Muscle layer of colon (tissue), 2 donors: ENCODE results near the gene DENND1A.

Experiments used
- H3K27ac ChIP-seq: one replicate; pipeline ENCODE4 v1.7.0; 2013; ENCODE audit warnings: low read depth, mild to moderate bottlenecking, low read length, moderate library complexity
- H3K27me3 ChIP-seq, 2 donors: one replicate each; pipeline ENCODE4 v1.7.0; 2013; ENCODE audit warnings: low read length in 2 of 2, mild to moderate bottlenecking in 2 of 2; ENCODE audit not compliant: insufficient read depth in 2 of 2, control insufficient read depth in 1 of 2
- H3K36me3 ChIP-seq: one replicate; pipeline ENCODE4 v1.7.0; 2013; ENCODE audit warnings: mild to moderate bottlenecking, low read length; ENCODE audit not compliant: insufficient read depth
- H3K4me1 ChIP-seq: one replicate; pipeline ENCODE4 v1.7.0; 2013; ENCODE audit warnings: mild to moderate bottlenecking, low read length; ENCODE audit not compliant: insufficient read depth
- H3K4me3 ChIP-seq, 2 donors: one replicate each; pipeline ENCODE4 v1.7.0; 2013; ENCODE audit warnings: low read length in 2 of 2, low read depth in 1 of 2, mild to moderate bottlenecking in 1 of 2, moderate library complexity in 1 of 2
- H3K9ac ChIP-seq: one replicate; pipeline ENCODE4 v1.7.0; 2013; ENCODE audit warnings: low read length
- H3K9me3 ChIP-seq: one replicate; pipeline ENCODE4 v1.7.0; 2013; ENCODE audit warnings: mild to moderate bottlenecking, low read length
- donor health status: abdominal sarcoma.
- donor health status: Adenocarcinoma of cecum.

DENND1A gene

DNA sequence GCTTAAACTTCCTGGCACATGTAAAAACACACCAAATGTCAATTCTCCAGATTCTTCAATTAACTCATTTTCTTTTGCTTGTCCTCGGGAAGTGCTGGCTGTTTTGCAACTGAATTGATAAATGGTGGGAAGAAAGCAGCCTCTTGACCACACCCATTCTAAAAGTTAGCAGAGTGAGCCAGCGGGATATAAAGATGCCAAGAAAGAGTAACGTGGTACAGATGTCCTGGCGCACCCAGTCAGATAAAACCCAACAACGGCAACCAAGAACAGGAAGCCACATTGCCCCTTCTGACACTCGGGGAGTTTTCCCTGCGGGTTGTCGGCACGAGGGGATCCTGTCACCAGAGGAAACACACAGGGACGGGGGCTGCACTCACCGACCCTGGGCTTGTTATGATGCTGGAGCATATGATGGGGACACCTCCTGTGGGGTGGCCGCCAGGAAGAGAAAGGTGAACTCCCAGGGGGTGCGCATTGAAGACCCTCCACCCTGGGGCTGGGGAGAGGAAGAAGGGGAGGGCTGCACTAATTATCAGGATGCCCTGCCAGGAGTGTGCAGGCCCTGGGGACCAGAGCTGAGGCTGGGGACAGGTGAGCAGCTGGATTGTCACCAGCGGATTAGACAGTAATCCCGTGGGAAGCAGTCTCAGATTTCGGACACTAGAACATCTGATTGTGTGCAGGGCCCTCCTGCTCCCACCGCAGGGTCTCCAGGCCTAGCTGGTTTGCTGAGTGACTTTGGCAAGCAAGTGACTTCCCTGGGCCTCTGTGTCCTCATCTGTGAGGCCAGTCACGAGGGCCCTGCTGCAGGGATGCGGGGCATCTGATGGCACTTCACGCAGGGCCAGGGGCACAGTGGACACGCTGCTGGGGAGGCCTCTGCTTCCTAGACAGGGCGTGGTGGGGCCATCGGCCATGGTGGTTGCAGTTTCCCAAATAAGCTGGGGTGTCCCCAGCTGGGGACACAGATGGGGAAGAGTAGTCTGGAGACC lies 514.7 kb downstream of the DENND1A start:
- H3K27ac ChIP-seq, result no peak overlapping the region
- H3K4me1 ChIP-seq, result no peaks in the 10 kb centered on the region
- no peak overlapping the region for H3K4me3 ChIP-seq
- H3K9me3 ChIP-seq, result no peaks in the 10 kb centered on the region
- H3K36me3 ChIP-seq, result peaks cover 7% of the 10 kb centered on the region
- H3K27me3 ChIP-seq, result no peaks in the 10 kb centered on the region
- no peak overlapping the region for H3K9ac ChIP-seq

DNA sequence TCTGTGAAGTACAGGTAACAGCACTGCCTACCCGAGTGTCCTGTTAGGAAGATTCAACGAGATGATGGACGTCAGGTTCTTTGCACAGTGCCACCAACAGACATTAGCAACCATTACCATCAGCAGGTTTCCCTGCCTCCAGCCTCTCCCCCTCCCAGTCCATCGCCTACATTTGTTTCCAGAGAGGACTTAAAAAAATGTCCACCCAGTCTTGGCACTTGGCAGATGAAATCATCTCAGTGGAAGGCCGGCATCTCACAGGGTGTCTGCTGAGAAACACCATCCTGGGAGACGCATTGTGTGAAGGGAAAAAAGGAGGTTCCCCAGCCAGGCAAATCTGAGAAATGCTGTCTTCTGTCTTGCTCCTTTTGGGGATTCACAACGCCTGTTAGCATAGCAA lies 515.7 kb downstream of the DENND1A start:
- Histone ChIP-seq H3K9me3 (no peaks in the 10 kb centered on the region), H3K36me3 (no peaks in the 10 kb centered on the region), H3K27me3 (no peaks in the 10 kb centered on the region), H3K9ac (no peak overlapping the region), H3K27ac (no peak overlapping the region), H3K4me1 (no peaks in the 10 kb centered on the region), H3K4me3 (no peak overlapping the region)

DNA sequence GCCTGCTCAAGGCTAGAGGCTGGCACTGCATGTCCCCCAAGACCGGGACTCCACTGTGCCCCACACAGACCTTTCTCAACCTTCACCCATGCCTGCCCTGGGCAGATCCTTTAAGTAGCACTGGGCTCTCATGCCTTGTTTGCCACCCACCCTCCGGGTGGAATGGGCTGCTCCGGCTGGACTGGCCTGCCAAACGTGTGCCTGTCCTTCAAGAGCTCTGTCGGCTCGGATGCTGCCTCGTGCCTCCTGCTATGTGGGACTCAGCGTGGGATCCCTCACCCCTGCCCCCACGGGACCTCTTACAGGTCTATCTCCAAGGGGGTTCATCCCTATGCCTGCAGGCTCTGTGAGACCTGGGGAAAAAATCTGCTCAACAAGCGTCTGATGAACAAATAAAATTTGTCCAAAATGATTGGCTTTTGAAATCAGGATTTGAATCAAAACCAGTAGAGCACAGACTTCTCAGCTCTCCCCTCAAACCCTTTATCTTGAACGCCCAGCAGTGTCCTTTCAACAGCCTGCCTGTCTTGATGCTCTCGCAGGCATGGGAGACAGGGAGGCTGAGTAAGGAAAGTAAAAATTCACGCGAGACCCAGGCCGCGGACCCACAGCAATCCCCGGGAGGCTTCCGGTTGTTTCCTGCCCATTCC lies 517.6 kb downstream of the DENND1A start:
- Histone ChIP-seq H3K9me3 (no peaks in the 10 kb centered on the region), H3K27me3 (no peaks in the 10 kb centered on the region), H3K4me3 (no peak overlapping the region), H3K36me3 (no peaks in the 10 kb centered on the region), H3K27ac (no peak overlapping the region), H3K4me1 (no peaks in the 10 kb centered on the region), H3K9ac (no peak overlapping the region)

DNA sequence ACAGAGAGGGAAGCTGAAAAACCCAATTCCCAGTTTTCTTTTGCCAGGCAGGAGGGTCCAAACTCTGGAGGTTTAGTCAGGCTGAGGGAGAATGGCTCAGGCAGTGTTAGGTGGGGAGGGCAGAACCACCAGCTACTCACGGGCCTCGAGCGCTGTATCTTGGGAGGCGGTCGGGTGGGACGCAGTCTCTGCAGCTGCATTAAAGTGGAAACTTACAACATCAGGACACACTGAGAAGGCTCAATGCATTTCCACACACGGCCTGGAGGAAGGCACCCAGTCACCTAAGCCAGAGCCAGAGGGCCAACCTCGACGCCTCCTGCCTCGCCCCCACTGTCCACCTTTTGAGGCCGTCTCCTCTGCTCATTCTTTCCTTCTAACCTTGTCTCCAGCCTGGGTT lies 518.3 kb downstream of the DENND1A start:
- H3K9me3 ChIP-seq, result no peaks in the 10 kb centered on the region
- H3K4me3 ChIP-seq, result no peak overlapping the region
- no peaks in the 10 kb centered on the region for H3K36me3 ChIP-seq
- no peak overlapping the region for H3K27ac ChIP-seq
- H3K27me3 ChIP-seq, result no peaks in the 10 kb centered on the region
- H3K9ac ChIP-seq, result no peak overlapping the region
- H3K4me1 ChIP-seq, result no peaks in the 10 kb centered on the region

DNA sequence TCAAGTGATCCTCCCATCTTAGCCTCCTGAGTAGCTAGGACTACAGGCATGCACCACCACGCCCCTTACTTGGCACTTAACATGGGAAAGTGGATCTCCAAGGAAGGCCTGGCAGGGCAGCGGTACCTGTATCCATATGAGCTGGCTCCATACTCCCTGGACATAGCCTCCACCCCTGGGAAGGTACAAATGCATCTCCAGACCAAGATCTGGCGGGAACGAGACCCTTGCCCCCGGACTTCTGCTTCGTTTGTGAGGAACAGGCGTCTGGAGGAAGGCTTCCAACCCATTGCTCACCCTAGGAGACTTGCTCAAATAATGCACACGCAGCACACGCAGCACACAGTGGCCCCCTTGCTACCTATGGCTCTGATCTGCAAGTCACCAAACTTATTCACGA lies 518.7 kb downstream of the DENND1A start:
- Histone ChIP-seq H3K9ac (no peak overlapping the region), H3K4me3 (no peak overlapping the region), H3K36me3 (no peaks in the 10 kb centered on the region), H3K4me1 (no peaks in the 10 kb centered on the region), H3K9me3 (no peaks in the 10 kb centered on the region), H3K27me3 (no peaks in the 10 kb centered on the region), H3K27ac (no peak overlapping the region)

DNA sequence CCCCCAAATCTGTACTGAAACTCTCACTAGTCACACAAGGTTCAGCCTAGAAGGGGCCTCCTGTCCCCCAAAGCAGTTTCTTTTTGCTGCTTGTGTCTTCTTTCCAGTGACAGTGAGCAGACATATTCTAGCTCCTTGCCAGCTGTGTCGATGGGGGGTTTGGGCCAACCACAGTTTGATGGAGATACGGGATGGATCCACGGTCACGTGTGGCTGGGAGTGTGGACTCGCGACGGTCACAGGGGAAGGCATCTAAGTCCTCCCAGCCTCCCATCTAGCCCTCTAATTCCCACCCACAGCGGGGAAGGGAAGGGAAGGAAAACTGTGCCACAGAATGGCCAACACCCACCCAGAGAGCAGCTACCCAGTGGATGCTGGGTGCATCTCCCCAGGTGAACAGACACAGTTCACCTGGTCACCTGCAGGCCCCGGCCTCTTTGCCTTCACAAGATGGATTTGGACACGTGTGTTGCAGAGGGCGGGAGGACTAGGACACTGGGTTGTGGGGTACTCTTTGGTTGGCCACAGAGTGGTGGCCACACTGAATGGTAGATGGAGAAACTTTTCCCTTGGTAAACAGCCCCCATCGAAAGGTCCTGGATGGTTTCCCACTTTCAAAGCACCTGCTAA lies 519.5 kb downstream of the DENND1A start:
- no peaks in the 10 kb centered on the region for H3K9me3 ChIP-seq
- no peak overlapping the region for H3K4me3 ChIP-seq
- no peak overlapping the region for H3K9ac ChIP-seq
- no peak overlapping the region for H3K27ac ChIP-seq
- no peaks in the 10 kb centered on the region for H3K27me3 ChIP-seq
- no peaks in the 10 kb centered on the region for H3K36me3 ChIP-seq
- H3K4me1 ChIP-seq, result no peaks in the 10 kb centered on the region

DNA sequence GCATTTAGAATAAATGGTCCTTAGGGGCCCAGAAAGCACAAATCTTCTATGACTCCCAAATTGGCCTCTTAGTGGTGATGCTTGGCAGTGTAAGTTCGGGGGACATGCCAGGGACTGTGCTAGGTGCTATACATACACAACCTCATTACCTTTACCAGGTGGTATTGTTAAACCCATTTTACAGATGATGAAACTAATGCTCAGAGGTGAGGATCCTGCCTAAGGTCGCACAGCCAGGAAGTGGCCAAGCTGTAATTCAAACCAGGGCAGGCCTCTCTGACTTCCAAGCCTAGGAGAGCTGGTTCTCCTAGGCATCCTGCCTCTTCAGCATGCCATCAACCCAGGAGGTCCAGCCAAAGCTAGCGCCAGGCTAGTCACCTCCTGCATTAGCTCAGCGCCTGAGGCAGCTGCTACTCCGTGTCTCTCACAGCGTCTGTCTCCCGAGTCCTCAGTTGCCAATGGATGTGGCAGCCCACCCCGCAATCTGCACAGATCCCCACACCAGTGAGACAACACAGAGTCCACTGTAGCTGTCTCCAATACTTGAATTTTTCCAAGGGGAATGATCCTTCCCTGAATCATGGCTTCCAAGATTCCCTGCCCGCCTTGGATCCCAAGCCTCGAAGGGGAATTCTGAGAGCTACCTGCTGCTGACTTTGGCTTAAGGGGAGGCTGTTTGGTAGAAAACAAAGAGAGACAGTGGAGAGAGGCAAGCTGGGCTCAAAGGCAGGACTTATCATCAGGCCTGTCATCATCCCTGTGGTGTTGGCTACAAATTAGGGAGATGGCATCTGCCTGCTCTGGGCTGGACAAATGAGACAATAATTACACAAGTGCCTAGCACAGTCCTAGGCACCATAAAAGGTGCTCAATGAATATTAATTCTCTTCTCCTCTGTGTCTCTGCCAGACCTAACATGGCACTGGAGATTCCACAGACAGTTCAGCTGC lies 521.3 kb downstream of the DENND1A start:
- Histone ChIP-seq H3K27ac (no peak overlapping the region), H3K4me1 (no peaks in the 10 kb centered on the region), H3K36me3 (no peaks in the 10 kb centered on the region), H3K9ac (no peak overlapping the region), H3K27me3 (no peaks in the 10 kb centered on the region), H3K9me3 (no peaks in the 10 kb centered on the region), H3K4me3 (no peak overlapping the region)

DNA sequence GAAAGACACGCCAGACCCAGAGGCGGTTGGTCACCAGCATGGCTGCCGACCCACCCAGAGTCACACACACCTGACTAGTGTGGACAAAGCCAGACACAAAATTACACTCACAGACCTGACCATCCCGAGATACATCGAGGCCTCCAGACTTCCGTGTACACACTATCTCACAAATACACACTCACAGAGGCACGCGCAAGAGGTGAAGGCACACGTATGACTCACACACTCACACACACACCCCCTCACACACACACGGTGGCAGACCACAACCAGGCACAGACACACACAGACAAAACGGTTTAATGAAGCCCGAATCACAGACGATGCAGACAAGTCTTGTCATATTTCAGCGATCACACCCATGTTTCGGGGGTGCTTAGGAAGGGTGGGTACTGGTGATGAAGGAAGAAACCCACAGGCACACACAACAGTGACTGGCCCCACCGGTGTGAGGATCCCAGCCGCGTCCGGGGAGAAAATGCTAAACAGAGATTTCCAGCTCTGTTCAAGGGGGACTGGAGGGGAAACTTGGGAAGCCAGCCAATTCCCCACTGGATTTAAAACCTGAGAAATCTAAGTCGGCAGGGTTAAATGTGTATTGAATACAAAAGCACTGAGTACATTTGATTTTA lies 522.6 kb downstream of the DENND1A start:
- Histone ChIP-seq H3K9ac (no peak overlapping the region), H3K4me1 (no peaks in the 10 kb centered on the region), H3K4me3 (no peak overlapping the region), H3K27ac (no peak overlapping the region), H3K9me3 (no peaks in the 10 kb centered on the region), H3K36me3 (no peaks in the 10 kb centered on the region), H3K27me3 (no peaks in the 10 kb centered on the region)

DNA sequence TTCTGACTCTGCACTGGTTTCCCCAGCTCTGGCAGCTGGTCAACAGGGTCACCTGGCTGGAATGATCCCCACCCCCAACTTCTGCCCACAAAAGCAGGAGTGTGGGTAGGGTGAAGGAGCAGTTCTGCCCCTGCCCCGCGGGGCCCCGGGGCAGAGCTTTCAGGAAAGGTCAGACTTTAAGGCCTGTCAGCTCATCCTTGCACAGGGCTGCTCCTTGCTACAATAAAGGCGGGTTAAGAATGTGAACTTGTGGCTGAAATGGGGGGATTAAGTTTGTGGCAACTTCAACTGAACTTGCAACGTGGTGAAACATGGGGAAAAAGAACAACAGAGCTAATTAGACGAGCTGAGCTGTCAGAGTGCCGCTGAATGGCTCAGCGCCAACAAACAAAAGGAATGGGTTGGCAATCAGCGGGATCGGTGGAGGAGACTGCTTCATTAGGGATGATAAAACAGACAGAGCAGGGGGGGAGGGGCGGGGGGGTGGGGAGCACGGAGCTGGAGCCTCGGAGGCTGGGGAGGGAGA lies 523.2 kb downstream of the DENND1A start:
- Histone ChIP-seq H3K27me3 (no peaks in the 10 kb centered on the region), H3K9me3 (no peaks in the 10 kb centered on the region), H3K4me3 (no peak overlapping the region), H3K27ac (no peak overlapping the region), H3K4me1 (no peaks in the 10 kb centered on the region), H3K36me3 (no peaks in the 10 kb centered on the region), H3K9ac (no peak overlapping the region)

DNA sequence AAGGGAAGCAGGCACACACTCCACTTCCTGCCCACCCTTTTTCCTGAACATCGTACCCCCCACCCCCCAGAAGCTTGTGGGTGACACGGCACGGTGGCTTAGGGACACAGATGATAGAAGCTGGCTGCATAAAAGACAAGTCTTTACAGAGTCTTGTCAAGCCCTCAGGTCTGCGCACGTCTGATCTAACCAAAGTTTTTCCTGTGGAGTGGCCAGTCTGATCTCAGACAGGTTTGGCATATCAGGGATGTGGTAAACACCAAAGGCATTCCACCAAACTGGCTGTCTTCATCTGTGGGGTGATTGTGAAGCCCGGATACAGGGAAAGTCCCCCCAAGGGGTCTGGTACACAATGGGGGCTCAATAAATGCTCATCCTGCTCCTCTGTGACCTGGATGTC lies 523.9 kb downstream of the DENND1A start:
- Histone ChIP-seq H3K36me3 (no peaks in the 10 kb centered on the region), H3K9ac (no peak overlapping the region), H3K4me1 (peaks cover 5% of the 10 kb centered on the region), H3K9me3 (no peaks in the 10 kb centered on the region), H3K27ac (no peak overlapping the region), H3K27me3 (no peaks in the 10 kb centered on the region), H3K4me3 (no peak overlapping the region)
